HEK293T (cell line): Measurements from ENCODE around the gene EPS8L3.

Experiments
- CTCF ChIA-PET: fragments of 350-600 bp; formaldehyde crosslinking; extraction: SDS; loops from one replicate; lab custom pipeline; 2021; ENCODE audit warnings: antibody characterized with exemption, inconsistent platforms; lab: Yijun Ruan, JAX
- POLR2A ChIA-PET: fragments of 350-600 bp; formaldehyde crosslinking; extraction: SDS; loops from one replicate; lab custom pipeline; 2020; ENCODE audit warnings: antibody characterized with exemption, inconsistent platforms; lab: Yijun Ruan, JAX
- DNase-seq: peaks from one replicate; pipeline ENCODE4 v3.0.0; 2012; ENCODE audit warnings: mixed read lengths; ENCODE audit errors: extremely low spot score
- ARNT ChIP-seq: fragments of 450-650 bp; IDR thresholded peaks from 2 replicates; pipeline ENCODE4 v1.6.1; 2017; ENCODE audit warnings: mild to moderate bottlenecking
- BHLHE40 ChIP-seq: fragments of 450-650 bp; IDR thresholded peaks from 2 replicates; pipeline ENCODE4 v1.6.1; 2016; ENCODE audit warnings: mild to moderate bottlenecking, moderate library complexity, borderline replicate concordance
- CTBP1 ChIP-seq: fragments of 450-650 bp; IDR thresholded peaks from 2 replicates; pipeline ENCODE4 v1.6.1; 2016; ENCODE audit warnings: borderline replicate concordance
- ELF4 ChIP-seq: fragments of 450-650 bp; IDR thresholded peaks from 2 replicates; pipeline ENCODE4 v1.6.1; 2017; ENCODE audit warnings: antibody characterized with exemption
- FOXA1 ChIP-seq: fragments of 450-650 bp; IDR thresholded peaks from 2 replicates; pipeline ENCODE4 v1.6.1; 2016; ENCODE audit warnings: mild to moderate bottlenecking
- FOXK2 ChIP-seq: fragments of 450-650 bp; IDR thresholded peaks from 2 replicates; pipeline ENCODE4 v1.6.1; 2016; ENCODE audit warnings: mild to moderate bottlenecking
- FOXM1 ChIP-seq: fragments of 450-650 bp; IDR thresholded peaks from 2 replicates; pipeline ENCODE4 v1.6.1; 2017; ENCODE audit warnings: mild to moderate bottlenecking, borderline replicate concordance
- HDGF ChIP-seq: fragments of 450-650 bp; IDR thresholded peaks from 2 replicates; pipeline ENCODE4 v1.6.1; 2017; ENCODE audit warnings: antibody characterized with exemption, borderline replicate concordance
- L3MBTL2 ChIP-seq: fragments of 450-650 bp; conservative IDR thresholded peaks from 2 replicates; pipeline ENCODE4 v1.6.1; 2016; ENCODE audit warnings: mild to moderate bottlenecking
- LEF1 ChIP-seq: fragments of 450-650 bp; IDR thresholded peaks from 2 replicates; pipeline ENCODE4 v1.6.1; 2017; ENCODE audit warnings: mild to moderate bottlenecking, borderline replicate concordance
- NFRKB ChIP-seq: fragments of 450-650 bp; IDR thresholded peaks from 2 replicates; pipeline ENCODE4 v1.6.1; 2016; ENCODE audit warnings: mild to moderate bottlenecking, moderate library complexity
- PKNOX1 ChIP-seq: fragments of 450-650 bp; IDR thresholded peaks from 2 replicates; pipeline ENCODE4 v1.6.1; 2016
- SP1 ChIP-seq: fragments of 450-650 bp; IDR thresholded peaks from 2 replicates; pipeline ENCODE4 v1.6.1; 2017
- SUZ12 ChIP-seq: fragments of 450-650 bp; IDR thresholded peaks from 2 replicates; pipeline ENCODE4 v1.6.1; 2016; ENCODE audit warnings: mild to moderate bottlenecking
- TARDBP ChIP-seq: fragments of 450-650 bp; IDR thresholded peaks from 2 replicates; pipeline ENCODE4 v1.6.1; 2016
- ZNF384 ChIP-seq: fragments of 450-650 bp; IDR thresholded peaks from 2 replicates; pipeline ENCODE4 v1.6.1; 2016

Gene EPS8L3

DNA sequence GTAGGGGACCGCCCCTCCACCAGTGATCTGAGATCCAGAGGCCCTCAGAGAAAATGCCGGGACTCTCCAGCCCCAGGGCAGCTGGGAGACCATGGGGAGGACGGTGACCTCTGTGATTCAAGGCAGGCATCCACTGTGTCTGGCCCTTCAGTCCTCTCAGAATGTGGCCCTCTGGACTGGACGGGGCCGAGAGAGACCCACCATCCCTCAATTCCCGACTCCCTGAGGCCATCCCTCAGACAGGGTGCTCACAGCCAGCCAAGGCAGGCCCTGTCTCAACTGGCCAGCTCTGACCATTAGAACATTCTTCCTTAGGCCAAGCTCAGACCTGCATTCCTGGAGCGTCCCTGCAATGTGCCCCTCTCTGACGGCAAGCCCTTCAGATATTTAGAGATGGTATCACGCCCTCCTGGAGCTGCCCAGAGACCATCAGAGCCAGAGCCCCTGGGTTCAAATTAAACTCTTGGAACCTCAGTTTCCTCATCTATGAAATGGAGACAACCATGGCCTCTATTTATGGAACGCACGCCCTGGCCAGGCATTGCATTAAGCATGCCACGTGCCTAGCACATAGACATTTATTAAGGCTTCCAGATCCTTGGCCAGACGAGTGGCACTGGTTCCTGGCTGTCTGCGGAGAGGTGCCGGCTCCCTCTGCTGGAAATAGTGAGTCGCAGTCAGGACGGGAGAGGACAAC lies 9.6 kb upstream of the EPS8L3 start:
- TF ChIP-seq L3MBTL2 (peak; percentile 93), FOXK2 (no peak)
- peak; percentile 91 for DNase-seq
- ChIA-PET CTCF (interaction anchor here (1.1 to 8.9 kb wide), 10 partner anchors 68 to 227 kb away, joined by 3 to 139 read pairs (median 12); partner anchors contain the start of genes AHCYL1 and GSTM4), POLR2A (interaction anchor here (1.9 to 6.5 kb wide), 2 partner anchors 134 to 210 kb away, joined by 5 to 39 read pairs; partner anchors contain the start of gene AHCYL1)

- DNase-seq = no peak
- POLR2A ChIA-PET = interaction anchor here (1.7 kb wide), 1 partner anchor 224 kb away, joined by 4 read pairs; the partner anchor contains the start of gene GNAI3
- CTCF ChIA-PET = interaction anchor here (1.1 to 8.9 kb wide), 8 partner anchors 67 to 227 kb away, joined by 3 to 118 read pairs (median 12); partner anchors contain the start of genes AHCYL1 and GSTM4
- TF ChIP-seq HDGF = no peak
- no peak for TF ChIP-seq SUZ12
These were observed 9.0 kb upstream of the EPS8L3 start for GRCh38 chr1:109772658-109773202.

DNA sequence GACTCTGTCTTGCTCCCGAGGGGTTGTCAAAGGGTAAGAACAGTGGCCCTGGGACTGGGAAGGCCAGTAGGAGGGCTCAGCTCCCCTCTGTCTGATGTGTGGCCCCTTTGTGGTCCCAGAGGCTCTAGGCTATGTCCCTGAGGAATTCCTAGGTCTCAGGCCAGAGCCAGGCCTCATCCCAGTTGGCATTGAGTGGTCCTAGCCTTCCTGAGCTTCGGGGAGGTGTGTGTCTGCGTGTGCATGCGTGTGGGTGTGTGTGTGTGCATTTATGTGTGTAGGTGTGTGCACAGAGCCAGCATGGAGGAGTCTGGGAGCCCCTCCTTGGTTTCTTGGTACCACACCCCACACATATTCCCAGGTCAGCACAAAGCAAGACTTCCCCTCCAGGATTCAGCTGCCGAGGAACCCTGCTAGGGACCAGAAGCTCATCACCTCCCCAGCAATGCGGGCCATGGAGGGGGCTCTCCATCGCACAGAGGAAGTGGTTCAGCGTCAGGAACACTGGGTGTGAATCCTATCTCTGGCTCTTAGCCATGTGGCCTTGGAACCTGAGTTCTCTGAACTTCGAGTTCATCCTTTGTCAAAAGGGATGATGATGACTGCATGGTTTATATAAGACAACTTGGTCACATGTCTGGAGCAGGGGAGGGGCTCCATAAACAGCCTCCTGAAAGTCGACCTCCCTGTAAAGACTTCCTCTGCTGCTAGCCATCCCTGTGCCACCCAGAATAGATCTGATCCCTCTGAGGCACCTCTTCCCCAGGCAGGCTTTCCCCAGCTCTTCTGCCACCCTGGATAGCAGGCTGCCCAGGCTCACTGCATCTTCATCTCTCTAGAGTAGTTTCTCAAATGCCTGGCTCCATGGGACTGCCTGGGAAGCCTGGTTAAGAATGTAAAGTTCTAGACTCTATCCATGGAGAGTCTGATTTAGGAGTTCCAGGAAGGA lies 8.3 kb upstream of the EPS8L3 start:
- no peak for TF ChIP-seq HDGF
- TF ChIP-seq NFRKB = no peak
- TF ChIP-seq FOXM1 = no peak
- TF ChIP-seq LEF1 = no peak
- TF ChIP-seq TARDBP = no peak
- TF ChIP-seq ZNF384 = no peak
- TF ChIP-seq BHLHE40 = no peak
- TF ChIP-seq ELF4 = no peak
- no peak for TF ChIP-seq FOXK2
- TF ChIP-seq CTBP1 = no peak
- TF ChIP-seq SUZ12 = no peak
- TF ChIP-seq L3MBTL2 = no peak
- no peak for TF ChIP-seq PKNOX1
- TF ChIP-seq SP1 = no peak
- TF ChIP-seq ARNT = no peak
- TF ChIP-seq FOXA1 = no peak
- POLR2A ChIA-PET = interaction anchor here (1.1 to 1.7 kb wide), 2 partner anchors 212 to 224 kb away, joined by 4 to 5 read pairs; partner anchors contain the start of genes AHCYL1 and GNAI3
- no peak for DNase-seq
- CTCF ChIA-PET = interaction anchor here (0.6 to 8.9 kb wide), 8 partner anchors 19 to 226 kb away, joined by 3 to 118 read pairs (median 6); partner anchors contain the start of genes AHCYL1 and GSTM4

GRCh38 chr1:109770331-109771095 lies 6.8 kb upstream of the EPS8L3 start:
- DNase-seq = no peak
- no peak for TF ChIP-seq SP1
- TF ChIP-seq FOXM1 = no peak
- TF ChIP-seq ARNT = no peak
- TF ChIP-seq FOXA1 = no peak
- no peak for TF ChIP-seq L3MBTL2
- no peak for TF ChIP-seq NFRKB
- no peak for TF ChIP-seq ZNF384
- no peak for TF ChIP-seq FOXK2
- no peak for TF ChIP-seq CTBP1
- no peak for TF ChIP-seq SUZ12
- TF ChIP-seq BHLHE40 = no peak
- TF ChIP-seq PKNOX1 = no peak
- no peak for TF ChIP-seq LEF1
- TF ChIP-seq ELF4 = no peak
- TF ChIP-seq HDGF = no peak
- no peak for TF ChIP-seq TARDBP
- ChIA-PET POLR2A (interaction anchor here (1.1 to 2.0 kb wide), 2 partner anchors 214 to 222 kb away, joined by 5 to 7 read pairs; partner anchors contain the start of genes AHCYL1 and GNAI3), CTCF (interaction anchor here (3.8 to 8.9 kb wide), 2 partner anchors 132 to 214 kb away, joined by 12 to 118 read pairs; partner anchors contain the start of gene AHCYL1)

DNA sequence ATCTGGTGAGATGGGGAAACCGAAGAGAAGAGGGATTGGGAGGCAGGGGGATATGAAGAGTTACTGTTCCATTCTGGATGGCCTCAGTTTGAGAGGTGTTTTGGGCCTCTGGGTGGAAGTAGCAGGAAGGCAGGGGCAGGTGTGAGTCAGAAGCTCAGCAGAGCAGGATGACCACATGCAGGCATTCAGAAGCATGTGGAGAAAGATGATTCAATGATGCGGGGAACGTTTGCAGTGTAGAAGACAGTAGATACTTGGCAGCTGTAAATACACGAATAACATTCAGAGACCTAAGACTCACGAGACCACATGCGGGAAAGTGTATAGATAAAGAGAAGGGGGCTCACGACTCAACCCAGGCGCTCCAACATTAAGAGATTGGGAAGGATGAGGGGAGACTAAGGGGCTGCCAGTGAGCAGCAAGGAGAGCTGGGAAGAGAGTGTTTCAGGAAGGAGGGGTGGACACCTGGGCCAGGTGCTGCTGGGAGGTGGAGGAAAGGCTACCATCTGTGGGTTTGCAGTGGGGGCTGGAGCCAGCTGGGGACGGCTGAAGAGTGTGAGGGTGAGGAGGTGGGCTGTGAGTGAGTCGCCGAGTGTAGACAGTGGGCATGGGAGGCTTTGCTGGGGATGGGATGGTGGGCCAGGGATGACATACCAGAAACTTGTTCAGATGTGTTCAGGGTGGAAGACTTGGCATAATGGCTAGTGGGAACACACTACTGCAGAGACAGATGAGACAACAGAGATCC lies 5.8 kb upstream of the EPS8L3 start:
- no peak for DNase-seq
- no peak for TF ChIP-seq SP1
- TF ChIP-seq FOXA1 = no peak
- no peak for TF ChIP-seq ZNF384
- no peak for TF ChIP-seq FOXM1
- no peak for TF ChIP-seq CTBP1
- no peak for TF ChIP-seq PKNOX1
- no peak for TF ChIP-seq NFRKB
- no peak for TF ChIP-seq ELF4
- TF ChIP-seq L3MBTL2 = no peak
- TF ChIP-seq HDGF = no peak
- TF ChIP-seq SUZ12 = no peak
- TF ChIP-seq ARNT = no peak
- no peak for TF ChIP-seq FOXK2
- TF ChIP-seq TARDBP = no peak
- TF ChIP-seq LEF1 = no peak
- ChIA-PET POLR2A (interaction anchor here (2.0 kb wide), 1 partner anchor 221 kb away, joined by 7 read pairs; the partner anchor contains the start of gene GNAI3), CTCF (interaction anchor here (1.6 to 8.9 kb wide), 3 partner anchors 52 to 215 kb away, joined by 3 to 118 read pairs (median 12); partner anchors contain the start of gene AHCYL1)
